ENCODE measurements around the gene PLPPR3. TPM values are rescaled to one million over a fixed set of nuclear protein-coding genes. Genes with fewer than 3 reads are reported as not detected.

The PLPPR3 gene
- total and polyA plus RNA-seq, 9 of the 15 experiments (the other 6 are each of a cell fraction or from before 2014, with no cell fraction given) = 0.01 to 48.2 (median 8.6) TPM

- CTCF ChIA-PET (ENCODE audit: low intra/inter-chr PET ratio) = no interaction called here
- ATAC-seq (no peak), FAIRE-seq (peak; percentile 83), DNase-seq (ENCODE audit: extremely low read depth in 1 of 4, low spot score in 3 of 4) (peak in 2 of 4 experiments; percentile 18 to 58)
- Histone ChIP-seq H3K9me3 (replicated peaks; ENCODE audit: control insufficient read depth, insufficient read depth, low read depth, low read length) (no peaks in the 10 kb centered on the region; the same call in 1 of the 2 replicates), H3K27me3 (ENCODE audit: control insufficient read depth in 2 of 2, insufficient read depth in 2 of 2, low read length in 2 of 2) (no peaks in the 10 kb centered on the region), H4K20me1 (replicated peaks; ENCODE audit: control insufficient read depth, insufficient read depth, low read length) (peaks cover 66% of the 10 kb centered on the region), H3K4me2 (ENCODE audit: insufficient read depth, low read length) (peak overlapping the region; percentile 85), H3K79me2 (ENCODE audit: control insufficient read depth, insufficient read depth, low read length) (peaks cover 92% of the 10 kb centered on the region), H3K9ac (ENCODE audit: insufficient read depth in 1 of 2, low read depth in 2 of 2, low read length in 2 of 2) (peak overlapping the region; percentile 94 to 98), H3K27ac (ENCODE audit: extremely low read depth, low read depth, low read length) (peak overlapping the region; percentile 98), H3K4me1 (replicated peaks in 1 of 2; ENCODE audit: control insufficient read depth in 2 of 2, insufficient read depth in 2 of 2, low read length in 2 of 2) (peaks cover 22 to 82% of the 10 kb centered on the region in 2 experiments), H3K36me3 (ENCODE audit: control insufficient read depth, insufficient read depth, low read length) (peaks cover 74% of the 10 kb centered on the region), H3K9me1 (ENCODE audit: control insufficient read depth, insufficient read depth, low read length) (peaks cover 16% of the 10 kb centered on the region), H3K4me3 (peak overlapping the region; percentile 99), H2AFZ (ENCODE audit: low read depth, low read length) (no peak overlapping the region)
- intact Hi-C loops (cut with micrococcal nuclease) = no loop called here
- POLR2A ChIA-PET = interaction anchor here (0.5 to 2.4 kb wide), 8 partner anchors 9 to 62 kb away, joined by 3 to 11 read pairs (median 3); partner anchors contain the start of gene AZU1
- WGBS (ENCODE audit: insufficient coverage, low coverage, missing lambda C conversion rate) = 30% methylated on average over 16 of the region's 17 CpGs
- in situ Hi-C loops (cut with MboI) = no loop called here
- BruUV-seq (replicated peaks) = no TSS peak
- peak in 1 of 2 experiments; percentile 7; a peak in 1 of 4 replicates for TF ChIP-seq KDM4B (IDR thresholded peaks at IDR 0.05; ENCODE audit: borderline replicate concordance in 2 of 2, low read depth in 1 of 2)
- peak; percentile 24; the same call in 1 of the 2 replicates for TF ChIP-seq MTA3 (IDR thresholded peaks at IDR 0.05; ENCODE audit: borderline replicate concordance)
- TF ChIP-seq ZNF263 (CRISPR knock-in tag; IDR thresholded peaks at IDR 0.05; ENCODE audit: borderline replicate concordance) = peak; percentile 43; the same call in 1 of the 2 replicates
- peak; percentile 31; the same call in 1 of the 2 replicates for TF ChIP-seq USF1 (CRISPR knock-in tag; IDR thresholded peaks at IDR 0.05)
- no peak for TF ChIP-seq ARID3A (IDR thresholded peaks at IDR 0.05; ENCODE audit: borderline replicate concordance, low read depth, low read length)
- TF ChIP-seq HDAC8 (tag; IDR thresholded peaks at IDR 0.05) = no peak
- no peak for TF ChIP-seq KLF1 (tag; IDR thresholded peaks at IDR 0.05)
- TF ChIP-seq MCM2 (IDR thresholded peaks at IDR 0.05; ENCODE audit: low read depth) = no peak
- no peak for TF ChIP-seq ZC3H8 (IDR thresholded peaks at IDR 0.05)
- TF ChIP-seq FUS (optimal IDR thresholded peaks at IDR 0.05; ENCODE audit: low read depth, low read length) = no peak
- peak; percentile 58 for TF ChIP-seq GATA2 (CRISPR knock-in tag; IDR thresholded peaks at IDR 0.05)
- 0 out of 2 replicates have a peak, but pooled peaks have one; percentile 50 for TF ChIP-seq KAT7 (CRISPR knock-in tag; IDR thresholded peaks at IDR 0.05; ENCODE audit: borderline replicate concordance)
- 0 out of 2 replicates have a peak, but pooled peaks have one; percentile 15 for TF ChIP-seq VEZF1 (CRISPR knock-in tag; IDR thresholded peaks at IDR 0.05)
- no peak for TF ChIP-seq NELFE (IDR thresholded peaks at IDR 0.05; ENCODE audit: insufficient read depth, insufficient read length)
- 0 out of 2 replicates have a peak, but pooled peaks have one; percentile 19 for TF ChIP-seq CREB3 (tag; conservative IDR thresholded peaks at IDR 0.05; ENCODE audit: low read depth)
- no peak for TF ChIP-seq HLTF (IDR thresholded peaks at IDR 0.05)
- TF ChIP-seq KDM2B (CRISPR knock-in tag; IDR thresholded peaks at IDR 0.05) = no peak
- no peak for TF ChIP-seq ZNF133 (CRISPR knock-in tag; IDR thresholded peaks at IDR 0.05)
Observed at GRCh38 chr19:800360-801029, 21.3 kb downstream of the PLPPR3 start.

Data from K562 (cell line).